Activated T-helper 2 cell treated with anti-CD3 and anti-CD28 coated beads, Interferon-gamma antibody, Interleukin-2, Interleukin-4, amounts not matched to agents 10 μg/mL and 5 μg/mL and 100 μg/mL, durations not matched to agents 14 hours and 24 hours and 36 hours (primary cell): ENCODE measurements around the gene FLT3LG. TPM values are rescaled to one million over a fixed set of nuclear protein-coding genes. Genes with fewer than 3 reads are reported as not detected.
"Not testable (repeated sequence)": the region's sequence is repeated elsewhere in the genome, so short reads cannot be mapped to it uniquely, and the experiment has no call there.

Experiments used
- DNase-seq: peaks from one replicate; pipeline ENCODE4 v3.0.0; 2021; ENCODE audit warnings: low spot score
- H3K27ac Mint-ChIP-seq: one replicate; pipeline ENCODE4 v1.8.0; 2021; ENCODE audit warnings: mixed read lengths
- H3K27me3 Mint-ChIP-seq: one replicate; pipeline ENCODE4 v1.8.0; 2021; ENCODE audit warnings: low read depth, mixed read lengths
- H3K36me3 Mint-ChIP-seq: one replicate; pipeline ENCODE4 v1.8.0; 2021; ENCODE audit warnings: low read depth, mixed read lengths
- H3K4me1 Mint-ChIP-seq: one replicate; pipeline ENCODE4 v1.8.0; 2021; ENCODE audit warnings: low read depth, mixed read lengths
- H3K4me3 Mint-ChIP-seq: one replicate; pipeline ENCODE4 v1.8.0; 2021; ENCODE audit warnings: low read depth, mild to moderate bottlenecking, moderate library complexity, mixed read lengths
- H3K9me3 Mint-ChIP-seq: one replicate; pipeline ENCODE4 v1.8.0; 2021; ENCODE audit warnings: mixed read lengths
- intact Hi-C: fragments of 100-400 bp; cut with micrococcal nuclease; formaldehyde crosslinking; loops from one replicate; pipeline ENCODE4 v1.15.1; 2023
- total RNA-seq: library from RNA; stranded (reverse); gene quantifications from 2 replicates; pipeline ENCODE4 v1.2.3, GENCODE V29; 2022

The FLT3LG gene
- total RNA-seq, 1 donor from 2014 or later: 49.3 TPM

GRCh38 chr19:49473501-49473867 lies 531 bp upstream of the FLT3LG start:
- H3K27ac Mint-ChIP-seq: peak overlapping the region; percentile 83
- H3K4me1 Mint-ChIP-seq: peaks cover 45% of the 10 kb centered on the region
- DNase-seq, H3K9me3 Mint-ChIP-seq, intact Hi-C loops, H3K27me3 Mint-ChIP-seq: not testable (repeated sequence)
- peaks cover 18% of the 10 kb centered on the region for H3K36me3 Mint-ChIP-seq
- H3K4me3 Mint-ChIP-seq: peak overlapping the region; percentile 92

DNA sequence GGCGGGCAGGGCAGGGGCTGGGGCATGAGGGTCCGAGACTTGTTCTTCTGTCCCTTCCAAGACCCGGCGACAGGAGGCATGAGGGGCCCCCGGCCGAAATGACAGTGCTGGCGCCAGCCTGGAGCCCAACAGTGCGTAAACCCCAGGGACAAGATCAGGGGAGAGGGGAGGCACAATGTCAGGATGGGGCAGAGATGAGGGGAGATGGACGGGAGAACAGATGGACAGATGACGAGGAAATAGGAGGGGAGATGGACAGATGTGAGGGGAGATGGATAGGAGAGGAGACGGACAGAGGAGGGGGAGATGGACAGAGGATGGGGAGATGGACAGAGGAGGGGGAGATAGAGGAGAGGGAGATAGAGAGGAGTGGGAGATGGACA lies 518 bp downstream of the FLT3LG start:
- H3K4me3 Mint-ChIP-seq: peak overlapping the region; percentile 92
- peaks cover 38% of the 10 kb centered on the region for H3K4me1 Mint-ChIP-seq
- H3K27me3 Mint-ChIP-seq: no peaks in the 10 kb centered on the region
- intact Hi-C loops: no loop called here
- peak overlapping the region; percentile 83 for H3K27ac Mint-ChIP-seq
- peaks cover 18% of the 10 kb centered on the region for H3K36me3 Mint-ChIP-seq
- H3K9me3 Mint-ChIP-seq: no peaks in the 10 kb centered on the region
- DNase-seq: no peak

DNA sequence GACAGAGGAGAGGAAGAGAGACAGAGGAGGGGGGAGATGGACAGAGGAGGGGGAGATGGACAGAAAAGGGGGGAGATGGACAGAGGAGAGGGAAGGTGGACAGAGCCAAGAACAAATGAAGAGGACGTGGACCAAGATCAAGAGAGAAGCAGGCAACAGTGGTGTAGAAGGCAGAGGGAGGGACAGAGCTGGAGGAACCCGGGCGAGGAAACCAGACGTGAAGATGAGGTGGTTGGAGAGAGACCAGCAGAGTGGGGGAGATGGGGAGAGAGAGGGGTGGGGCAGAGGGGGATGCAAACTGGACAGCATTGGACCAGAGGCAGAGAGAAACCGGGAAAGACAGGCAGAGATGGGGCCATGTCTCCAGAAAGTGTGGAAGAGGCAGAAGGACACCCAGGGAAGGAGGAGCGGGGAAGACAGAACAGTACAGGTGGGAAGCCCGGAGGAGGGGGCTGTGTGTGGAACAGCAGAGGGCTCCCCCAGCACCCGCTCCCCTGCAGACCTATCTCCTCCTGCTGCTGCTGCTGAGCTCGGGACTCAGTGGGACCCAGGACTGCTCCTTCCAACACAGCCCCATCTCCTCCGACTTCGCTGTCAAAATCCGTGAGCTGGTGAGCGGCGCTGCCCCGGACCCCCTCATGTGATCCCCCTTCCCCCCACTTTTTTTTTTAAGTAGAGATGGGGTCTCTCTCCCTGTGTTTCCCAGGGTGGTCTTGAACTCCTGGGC lies 1.3 kb downstream of the FLT3LG start:
- Mint-ChIP-seq H3K4me1 (peaks cover 32% of the 10 kb centered on the region), H3K27ac (peak overlapping the region; percentile 83), H3K36me3 (peaks cover 18% of the 10 kb centered on the region), H3K27me3 (no peaks in the 10 kb centered on the region), H3K9me3 (no peaks in the 10 kb centered on the region), H3K4me3 (peak overlapping the region; percentile 92)
- no peak for DNase-seq
- intact Hi-C loops: no loop called here

DNA sequence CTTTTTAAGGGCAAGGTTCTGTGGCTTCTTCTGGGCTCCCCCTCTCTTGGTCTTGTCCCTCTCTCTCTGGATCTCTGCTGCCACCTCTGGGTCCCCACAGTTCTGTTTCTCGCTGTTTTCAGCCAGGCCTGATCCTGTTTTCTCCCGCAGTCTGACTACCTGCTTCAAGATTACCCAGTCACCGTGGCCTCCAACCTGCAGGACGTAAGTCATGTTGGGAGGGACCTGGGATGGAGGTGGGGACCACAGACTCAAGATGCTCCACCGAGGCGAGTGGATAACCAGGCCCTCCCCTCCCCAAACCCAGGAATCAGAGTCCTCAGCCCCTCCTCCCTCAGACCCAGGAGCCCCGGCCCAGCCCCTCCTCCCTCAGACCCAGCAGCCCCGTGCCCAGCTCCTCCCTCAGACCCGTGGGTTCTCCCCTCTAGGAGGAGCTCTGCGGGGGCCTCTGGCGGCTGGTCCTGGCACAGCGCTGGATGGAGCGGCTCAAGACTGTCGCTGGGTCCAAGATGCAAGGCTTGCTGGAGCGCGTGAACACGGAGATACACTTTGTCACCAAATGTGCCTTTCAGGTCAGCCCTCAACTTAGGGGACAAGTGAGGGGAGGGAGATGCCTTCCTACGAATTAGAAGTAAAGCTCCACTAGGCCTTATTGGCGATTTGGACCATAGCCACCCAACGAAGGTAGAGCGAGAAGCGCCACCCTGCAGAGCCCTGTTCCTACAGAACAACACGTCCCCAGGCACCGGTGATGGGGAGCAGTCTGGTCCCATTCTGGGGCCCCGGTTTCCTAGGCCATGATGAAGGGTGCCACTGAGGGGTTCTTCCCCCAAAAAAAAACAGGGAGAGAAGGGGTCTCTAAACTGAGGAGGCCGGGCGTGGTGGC lies 2.2 kb downstream of the FLT3LG start:
- H3K36me3 Mint-ChIP-seq: peaks cover 23% of the 10 kb centered on the region
- no peaks in the 10 kb centered on the region for H3K27me3 Mint-ChIP-seq
- H3K4me3 Mint-ChIP-seq: peak overlapping the region; percentile 92
- intact Hi-C loops: loop anchor here (1.0 kb wide), 1 partner anchor 250 kb away; no protein-coding TSS in a partner anchor
- H3K27ac Mint-ChIP-seq: peak overlapping the region; percentile 83
- no peaks in the 10 kb centered on the region for H3K9me3 Mint-ChIP-seq
- peak; percentile 68 for DNase-seq
- peaks cover 26% of the 10 kb centered on the region for H3K4me1 Mint-ChIP-seq

- no peak for DNase-seq
- Mint-ChIP-seq H3K27ac (no peak overlapping the region), H3K9me3 (no peaks in the 10 kb centered on the region), H3K27me3 (no peaks in the 10 kb centered on the region), H3K36me3 (peaks cover 33% of the 10 kb centered on the region), H3K4me1 (peaks cover 12% of the 10 kb centered on the region), H3K4me3 (no peak overlapping the region)
- intact Hi-C loops: no loop called here
These were observed 6.1 kb downstream of the FLT3LG start for GRCh38 chr19:49479975-49480628.

DNA sequence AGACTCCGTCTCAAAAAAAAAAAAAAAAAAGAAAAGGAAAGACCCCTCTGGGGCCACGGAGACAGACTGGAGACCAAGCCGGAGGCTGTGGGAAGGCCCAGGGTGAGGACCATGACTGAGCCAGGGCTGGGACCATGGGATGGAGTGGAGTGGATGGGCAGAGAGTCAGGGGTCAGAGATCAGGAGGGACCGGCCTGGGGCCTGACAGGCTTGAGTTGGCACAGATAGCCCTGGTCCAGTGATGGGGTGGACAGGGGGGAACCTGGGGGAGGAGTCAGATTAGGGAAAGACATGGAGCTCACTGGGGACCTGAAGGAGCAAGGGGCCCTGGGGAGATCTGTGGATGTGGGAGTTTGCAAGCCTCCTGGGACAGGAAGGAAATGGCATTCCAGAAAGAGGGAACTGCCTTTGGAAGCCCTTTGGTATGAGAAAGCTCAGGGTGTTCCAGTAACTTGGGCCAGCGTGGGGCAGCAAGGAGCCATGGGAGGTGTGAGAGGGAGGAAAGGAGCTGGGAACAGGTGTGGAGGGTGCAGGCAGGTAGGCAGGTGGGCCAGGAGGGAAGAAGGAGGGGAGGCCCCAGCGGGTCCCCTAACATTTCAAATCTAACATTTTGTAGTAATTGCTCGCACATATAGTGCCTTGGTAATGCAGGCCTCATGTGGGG lies 7.1 kb downstream of the FLT3LG start:
- Mint-ChIP-seq H3K4me3 (no peak overlapping the region), H3K27ac (peak overlapping the region; percentile 28), H3K4me1 (peaks cover 8% of the 10 kb centered on the region), H3K36me3 (peaks cover 34% of the 10 kb centered on the region), H3K27me3 (no peaks in the 10 kb centered on the region), H3K9me3 (no peaks in the 10 kb centered on the region)
- no peak for DNase-seq
- intact Hi-C loops: no loop called here

DNA sequence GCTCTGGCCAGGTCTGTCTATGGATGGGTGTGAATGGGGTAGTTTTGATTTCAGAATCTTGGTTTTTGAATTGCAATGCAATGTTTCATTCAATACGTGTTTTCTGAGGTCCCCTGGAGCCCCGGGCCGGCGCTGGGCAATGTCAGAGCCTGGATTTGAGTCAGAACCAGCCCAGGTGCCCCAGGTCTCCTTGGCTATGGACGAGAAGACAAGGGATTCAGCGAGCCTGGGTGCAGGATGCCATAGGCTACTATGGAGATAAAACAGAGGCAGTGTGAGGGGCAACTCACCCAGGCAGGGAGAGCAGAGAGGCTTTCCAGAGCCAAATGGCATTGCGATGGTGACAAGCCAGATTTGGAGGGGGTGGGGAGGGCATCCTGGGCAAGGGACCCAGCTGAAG lies 12.2 kb downstream of the FLT3LG start:
- H3K4me1 Mint-ChIP-seq: peaks cover 20% of the 10 kb centered on the region
- H3K27ac Mint-ChIP-seq: peak overlapping the region; percentile 78
- H3K9me3 Mint-ChIP-seq: no peaks in the 10 kb centered on the region
- no peaks in the 10 kb centered on the region for H3K27me3 Mint-ChIP-seq
- DNase-seq: no peak
- peaks cover 65% of the 10 kb centered on the region for H3K36me3 Mint-ChIP-seq
- intact Hi-C loops: no loop called here
- H3K4me3 Mint-ChIP-seq: peak overlapping the region; percentile 30

DNA sequence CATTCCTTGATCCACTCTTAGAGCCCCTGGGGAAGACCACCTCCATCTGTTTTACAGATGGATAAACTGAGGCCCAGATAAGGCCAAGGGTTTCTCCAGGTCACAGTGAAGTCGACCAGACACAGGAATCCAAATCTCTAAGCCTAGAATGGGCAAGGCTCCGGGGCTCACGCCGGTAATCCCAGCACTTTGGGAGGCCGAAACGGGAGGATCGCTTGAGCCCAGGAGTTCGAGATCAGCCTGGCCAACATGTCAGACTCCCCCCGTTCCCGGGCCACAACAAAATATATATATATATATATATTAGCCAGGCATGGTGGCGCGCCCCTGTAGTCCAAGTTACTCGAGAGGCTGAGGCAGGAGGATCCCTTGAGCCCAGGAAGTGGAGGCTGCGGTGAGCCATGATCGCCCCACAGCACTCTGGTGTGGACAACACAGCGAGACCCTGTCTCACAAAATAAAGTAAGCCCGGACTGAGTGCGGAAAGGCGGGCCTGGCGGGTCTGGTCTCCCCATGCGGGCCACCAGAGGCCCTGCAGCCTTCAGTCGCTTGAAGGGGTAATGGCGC lies 12.8 kb downstream of the FLT3LG start:
- peaks cover 20% of the 10 kb centered on the region for H3K4me1 Mint-ChIP-seq
- no peaks in the 10 kb centered on the region for H3K9me3 Mint-ChIP-seq
- H3K27ac Mint-ChIP-seq: peak overlapping the region; percentile 88
- peaks cover 68% of the 10 kb centered on the region for H3K36me3 Mint-ChIP-seq
- intact Hi-C loops: loop anchor here (1.0 kb wide), 1 partner anchor 10 kb away; the partner anchor contains the start of gene RPS11
- no peak for DNase-seq
- no peaks in the 10 kb centered on the region for H3K27me3 Mint-ChIP-seq
- peak overlapping the region; percentile 93 for H3K4me3 Mint-ChIP-seq

DNA sequence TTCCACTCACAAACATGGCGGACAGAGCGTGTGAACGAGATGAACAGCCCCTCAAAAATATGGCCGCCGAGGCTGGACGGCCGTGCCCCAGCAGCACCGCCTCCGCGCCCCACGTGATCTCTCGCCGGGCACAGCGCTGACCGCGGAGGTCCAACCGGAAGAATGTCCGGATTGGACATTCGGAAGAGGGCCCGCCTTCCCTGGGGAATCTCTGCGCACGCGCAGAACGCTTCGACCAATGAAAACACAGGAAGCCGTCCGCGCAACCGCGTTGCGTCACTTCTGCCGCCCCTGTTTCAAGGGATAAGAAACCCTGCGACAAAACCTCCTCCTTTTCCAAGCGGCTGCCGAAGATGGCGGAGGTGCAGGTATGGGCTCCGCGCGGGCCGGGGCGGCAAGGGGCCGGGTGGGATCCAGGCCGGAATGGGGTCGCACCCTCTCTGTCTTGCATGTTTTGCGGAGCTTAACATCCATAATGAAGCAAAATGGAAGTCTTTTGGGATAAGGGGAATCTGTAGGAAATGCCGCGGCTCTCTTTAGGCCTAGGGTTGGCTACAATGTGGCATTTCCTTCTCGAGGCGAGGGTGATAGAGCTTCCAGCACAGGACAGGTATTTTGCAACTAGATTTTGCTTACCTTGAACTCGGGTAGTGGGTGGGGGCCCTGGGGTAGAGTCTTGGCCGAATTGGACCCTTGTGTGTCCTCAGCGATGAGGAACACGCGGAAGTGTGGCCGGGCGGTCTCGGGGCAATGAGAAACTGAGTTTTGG lies 13.4 kb downstream of the FLT3LG start, which contains the start of gene RPL13A:
Gene RPL13A (plus strand): TSS at position 332 of the 769 bp plus-strand sequence. CDS start 22 bp downstream, at position 354.
- Mint-ChIP-seq H3K36me3 (peaks cover 73% of the 10 kb centered on the region), H3K9me3 (no peaks in the 10 kb centered on the region)

DNA sequence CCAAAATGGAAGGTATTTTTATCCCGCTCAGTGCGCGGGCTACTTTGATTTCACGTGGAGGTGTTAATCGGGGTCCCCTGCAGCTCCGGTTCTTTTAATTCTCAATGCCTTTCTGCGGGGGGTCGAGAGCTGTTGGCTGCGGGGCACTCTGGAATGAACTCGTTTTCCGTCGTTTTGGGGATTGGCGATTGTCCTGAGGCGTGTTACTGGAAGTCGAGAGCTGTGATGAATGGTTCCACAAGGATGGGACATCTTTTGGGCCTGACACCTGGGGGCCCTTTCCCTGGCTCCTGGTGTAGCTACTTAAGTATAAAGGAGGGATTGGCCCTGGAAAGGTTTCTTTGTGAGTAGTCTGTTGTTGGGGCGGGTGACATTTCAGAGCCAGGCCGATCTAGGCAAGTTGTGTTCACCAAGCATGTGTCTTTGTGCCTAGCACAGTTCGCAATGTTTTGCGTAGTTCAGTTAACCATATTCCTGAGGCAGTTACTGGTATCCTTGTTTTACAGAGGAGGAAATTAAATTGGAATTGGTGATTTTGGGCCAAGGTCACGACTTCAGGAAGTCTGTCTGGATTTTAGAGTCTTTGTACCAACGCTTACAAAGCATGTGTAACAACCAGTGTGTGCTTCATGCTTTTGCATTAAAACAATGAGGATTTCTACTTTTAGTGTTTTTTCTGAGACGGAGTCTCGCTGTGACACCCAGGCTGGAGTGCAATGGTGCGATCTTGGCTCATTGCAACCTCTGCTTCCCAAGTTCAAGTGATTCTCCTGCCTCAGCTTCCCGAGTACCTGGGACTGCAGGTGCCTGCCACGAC lies 14.2 kb downstream of the FLT3LG start:
- intact Hi-C loops: no loop called here
- Mint-ChIP-seq H3K27ac (peak overlapping the region; percentile 88), H3K9me3 (no peaks in the 10 kb centered on the region), H3K4me1 (peaks cover 27% of the 10 kb centered on the region), H3K4me3 (peak overlapping the region; percentile 93), H3K36me3 (peaks cover 81% of the 10 kb centered on the region), H3K27me3 (no peaks in the 10 kb centered on the region)
- no peak for DNase-seq

More for the DNA sequence above, 13.4 kb downstream of the FLT3LG start, which contains the start of gene RPL13A:
- peak; percentile 100 for DNase-seq
- H3K27ac Mint-ChIP-seq: peak within 1 kb of the TSS; percentile 88
- peaks cover 20% of the 10 kb centered on the region for H3K4me1 Mint-ChIP-seq
- H3K4me3 Mint-ChIP-seq: peak within 1 kb of the TSS; percentile 93
- intact Hi-C loops: loop anchor here (1.0 kb wide), 1 partner anchor 9 kb away; the partner anchor contains the start of gene RPS11
- H3K27me3 Mint-ChIP-seq: no peaks in the 10 kb centered on the region
